Tongue (tissue), 2 donors: ENCODE measurements around the gene HSD11B2. TPM values are rescaled to one million over a fixed set of nuclear protein-coding genes. Genes with fewer than 3 reads are reported as not detected.
A peak's percentile ranks its signal among the peaks of the same experiment; 100 is the strongest.

Experiments
- DNase-seq: peaks from one replicate; pipeline ENCODE4 v3.0.0-alpha.2; 2015
- total RNA-seq: library from RNA; depleted of rRNA; stranded (reverse); fragments of >200 nt; gene quantifications from one replicate; pipeline ENCODE4 v1.2.3, GENCODE V29; 2014

Gene HSD11B2
- total RNA-seq, 1 donor from 2014 or later: 7.8 TPM

- peak; percentile 99 for DNase-seq
These were observed 34.5 kb upstream of the HSD11B2 start for GRCh38 chr16:67396159-67397035.

- DNase-seq: no peak
These were observed 33.7 kb upstream of the HSD11B2 start for GRCh38 chr16:67397036-67397801.

- DNase-seq: no peak
These were observed 32.9 kb upstream of the HSD11B2 start for GRCh38 chr16:67397812-67398545.

GRCh38 chr16:67398546-67399217 is 32.2 kb upstream of the HSD11B2 start:
- no peak for DNase-seq

GRCh38 chr16:67399218-67399733 is 31.6 kb upstream of the HSD11B2 start:
- peak; percentile 80 for DNase-seq

- DNase-seq: peak; percentile 94
These were observed 30.9 kb upstream of the HSD11B2 start for GRCh38 chr16:67399749-67400704.

GRCh38 chr16:67400901-67401300 is 30.0 kb upstream of the HSD11B2 start:
- no peak for DNase-seq

GRCh38 chr16:67403976-67404555 is 26.9 kb upstream of the HSD11B2 start:
- no peak for DNase-seq

GRCh38 chr16:67404740-67405226 is 26.1 kb upstream of the HSD11B2 start:
- peak; percentile 77 for DNase-seq

GRCh38 chr16:67405336-67405735 is 25.6 kb upstream of the HSD11B2 start:
- DNase-seq: no peak

- peak; percentile 87 for DNase-seq
These were observed 24.6 kb upstream of the HSD11B2 start for GRCh38 chr16:67406111-67406971.

- DNase-seq: no peak
These were observed 23.6 kb upstream of the HSD11B2 start for GRCh38 chr16:67407176-67407787.

GRCh38 chr16:67407788-67408452 is 23.0 kb upstream of the HSD11B2 start:
- no peak for DNase-seq

- no peak for DNase-seq
These were observed 21.3 kb upstream of the HSD11B2 start for GRCh38 chr16:67409631-67410030.

- no peak for DNase-seq
These were observed 19.6 kb upstream of the HSD11B2 start for GRCh38 chr16:67411339-67411738.

- DNase-seq: no peak
These were observed 18.6 kb upstream of the HSD11B2 start for GRCh38 chr16:67412294-67412693.

- DNase-seq: no peak
These were observed 16.7 kb upstream of the HSD11B2 start for GRCh38 chr16:67413978-67414911.
